B cell (primary cell): ENCODE measurements around the gene P4HA3.

Experiments
- EZH2 ChIP-seq: IDR thresholded peaks from 2 replicates; pipeline ENCODE4 v1.6.1; 2012; ENCODE audit warnings: borderline replicate concordance, low read depth, mild to moderate bottlenecking, moderate library complexity, low read length; ENCODE audit not compliant: insufficient read depth, poor library complexity, severe bottlenecking
- TF ChIP-seq, protein P1 (sequence below): fragments of 200-600 bp; IDR thresholded peaks from one replicate; pipeline ENCODE4 v1.8.0; 2022; ENCODE audit warnings: antibody characterized with exemption, mild to moderate bottlenecking

DNA sequence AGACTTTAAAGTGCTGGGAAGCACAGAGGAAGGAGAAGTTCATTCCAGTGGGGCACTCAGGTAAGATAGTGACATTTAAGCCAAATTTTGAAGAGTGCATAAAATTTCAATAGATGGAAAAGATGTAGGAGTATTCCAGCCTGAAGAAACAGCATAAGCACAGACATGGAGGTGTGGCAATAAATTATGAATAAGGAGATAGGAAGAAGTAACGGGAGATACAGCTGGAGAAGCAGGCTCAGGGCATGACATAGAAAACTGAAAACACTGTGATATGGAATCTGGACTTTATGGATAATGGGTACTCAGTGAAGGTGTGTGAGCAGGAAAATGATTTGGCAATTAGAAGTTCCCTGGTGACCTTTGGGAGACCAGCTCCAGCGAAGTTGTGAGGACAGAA is 33.3 kb downstream of the P4HA3 start:
- TF ChIP-seq, protein P1, sequence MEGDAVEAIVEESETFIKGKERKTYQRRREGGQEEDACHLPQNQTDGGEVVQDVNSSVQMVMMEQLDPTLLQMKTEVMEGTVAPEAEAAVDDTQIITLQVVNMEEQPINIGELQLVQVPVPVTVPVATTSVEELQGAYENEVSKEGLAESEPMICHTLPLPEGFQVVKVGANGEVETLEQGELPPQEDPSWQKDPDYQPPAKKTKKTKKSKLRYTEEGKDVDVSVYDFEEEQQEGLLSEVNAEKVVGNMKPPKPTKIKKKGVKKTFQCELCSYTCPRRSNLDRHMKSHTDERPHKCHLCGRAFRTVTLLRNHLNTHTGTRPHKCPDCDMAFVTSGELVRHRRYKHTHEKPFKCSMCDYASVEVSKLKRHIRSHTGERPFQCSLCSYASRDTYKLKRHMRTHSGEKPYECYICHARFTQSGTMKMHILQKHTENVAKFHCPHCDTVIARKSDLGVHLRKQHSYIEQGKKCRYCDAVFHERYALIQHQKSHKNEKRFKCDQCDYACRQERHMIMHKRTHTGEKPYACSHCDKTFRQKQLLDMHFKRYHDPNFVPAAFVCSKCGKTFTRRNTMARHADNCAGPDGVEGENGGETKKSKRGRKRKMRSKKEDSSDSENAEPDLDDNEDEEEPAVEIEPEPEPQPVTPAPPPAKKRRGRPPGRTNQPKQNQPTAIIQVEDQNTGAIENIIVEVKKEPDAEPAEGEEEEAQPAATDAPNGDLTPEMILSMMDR, result no peak
- no peak for TF ChIP-seq EZH2
